Naive thymus-derived CD4-positive, alpha-beta T cell (primary cell): ENCODE measurements around the gene FAM13A. TPM values are rescaled to one million over a fixed set of nuclear protein-coding genes. Genes with fewer than 3 reads are reported as not detected.

Experiments
- ATAC-seq: fragments of 150-1000 bp; cut with Tn5 transposase; 2 replicates; pipeline ENCODE4 v1.10.0; 2021; ENCODE audit warnings: mild to moderate bottlenecking, moderate library complexity
- CTCF ChIA-PET: fragments of 350-600 bp; sonication (Branson Sonifier 250); formaldehyde crosslinking; loops from one replicate; lab custom pipeline; 2021; ENCODE audit warnings: antibody characterized with exemption; lab: Charles Lee
- POLR2A ChIA-PET: fragments of 350-600 bp; sonication (Branson Sonifier 250); formaldehyde crosslinking; loops from one replicate; lab custom pipeline; 2021; ENCODE audit warnings: antibody characterized with exemption, inconsistent platforms; lab: Charles Lee
- DNase-seq, 9 donors: peaks; one replicate each; pipeline versions ENCODE4 v3.0.0 to v3.0.0-alpha.2; 2020 to 2022; ENCODE audit warnings: mixed read lengths in 1 of 9
- H3K27ac ChIP-seq: one replicate; pipeline ENCODE4 v1.7.0; 2013; ENCODE audit warnings: mild to moderate bottlenecking, low read depth, low read length, moderate library complexity
- H3K27me3 ChIP-seq, 2 donors: one replicate each; pipeline ENCODE4 v1.7.0; 2013; ENCODE audit warnings: low read length in 2 of 2, mild to moderate bottlenecking in 2 of 2, moderate library complexity in 2 of 2; ENCODE audit not compliant: control insufficient read depth in 2 of 2, insufficient read depth in 2 of 2
- H3K36me3 ChIP-seq, 3 experiments: 1 replicate in 2 of 3; 2 replicates in 1 of 3; pipeline ENCODE4 v1.7.0; 2013; ENCODE audit warnings: low read length in 3 of 3, mild to moderate bottlenecking in 3 of 3, moderate library complexity in 1 of 3; ENCODE audit not compliant: insufficient read depth in 3 of 3, control insufficient read depth in 2 of 3
- H3K4me1 ChIP-seq, 2 donors: one replicate each; pipeline ENCODE4 v1.7.0; 2013; ENCODE audit warnings: low read length in 2 of 2, mild to moderate bottlenecking in 2 of 2, moderate library complexity in 1 of 2; ENCODE audit not compliant: control insufficient read depth in 2 of 2, insufficient read depth in 2 of 2
- H3K4me3 ChIP-seq: 2 replicates; pipeline ENCODE4 v1.7.0; 2013; ENCODE audit warnings: mild to moderate bottlenecking, low read length
- H3K9me3 ChIP-seq, 3 experiments: 1 replicate in 2 of 3; 2 replicates in 1 of 3; pipeline ENCODE4 v1.7.0; 2013; ENCODE audit warnings: low read length in 3 of 3; ENCODE audit not compliant: control insufficient read depth in 2 of 3
- H3K27ac Mint-ChIP-seq, 9 donors: one replicate each; pipeline ENCODE4 v1.8.0; 2020 to 2022; ENCODE audit warnings: mixed read lengths in 9 of 9, mild to moderate bottlenecking in 8 of 9, moderate library complexity in 5 of 9, inconsistent platforms in 2 of 9
- H3K27me3 Mint-ChIP-seq, 5 donors: one replicate each; pipeline ENCODE4 v1.8.0; 2021 to 2022; ENCODE audit warnings: mixed read lengths in 5 of 5, mild to moderate bottlenecking in 1 of 5
- H3K36me3 Mint-ChIP-seq, 5 donors: one replicate each; pipeline ENCODE4 v1.8.0; 2020 to 2022; ENCODE audit warnings: mixed read lengths in 5 of 5, mild to moderate bottlenecking in 3 of 5, inconsistent platforms in 1 of 5
- H3K4me1 Mint-ChIP-seq, 7 donors: one replicate each; pipeline ENCODE4 v1.8.0; 2020 to 2022; ENCODE audit warnings: mixed read lengths in 7 of 7, mild to moderate bottlenecking in 3 of 7, inconsistent platforms in 1 of 7
- H3K4me3 Mint-ChIP-seq, 10 donors: one replicate each; pipeline ENCODE4 v1.8.0; 2020 to 2022; ENCODE audit warnings: mild to moderate bottlenecking in 10 of 10, mixed read lengths in 10 of 10, moderate library complexity in 6 of 10, inconsistent platforms in 2 of 10
- H3K9me3 Mint-ChIP-seq, 11 donors: one replicate each; pipeline ENCODE4 v1.8.0; 2020 to 2022; ENCODE audit warnings: mixed read lengths in 11 of 11, mild to moderate bottlenecking in 4 of 11, inconsistent platforms in 1 of 11, moderate library complexity in 1 of 11
- intact Hi-C, 2 donors: fragments of 100-400 bp; cut with micrococcal nuclease; formaldehyde crosslinking; loops; one replicate each; pipeline ENCODE4 v1.15.1; 2023
- polyA plus RNA-seq, 2 donors: library from polyadenylated mRNA; unstranded; fragments of 300-500 nt; fragmentation: Illumina TruSeq; gene quantifications; one replicate each; pipeline ENCODE4 v1.2.3, GENCODE V29; 2021
- total RNA-seq, 6 experiments: library from RNA in 5 of 6; stranded (reverse) in 5 of 6; gene quantifications; 1 replicate in 5 of 6; 2 replicates in 1 of 6; pipeline ENCODE4 v1.2.3 and lab custom pipeline; 2021 to 2026

FAM13A gene
- total and polyA plus RNA-seq, 7 experiments from 2014 or later = 4.5 to 60.4 (median 10.2) TPM

GRCh38 chr4:88809101-88809500, 247.9 kb downstream of the FAM13A start:
- POLR2A ChIA-PET = interaction anchor here (0.6 kb wide), 1 partner anchor 195 kb away, joined by 4 read pairs; no protein-coding TSS in a partner anchor
- peak overlapping the region in 1 of 9 donors; percentile 9 for H3K27ac Mint-ChIP-seq

GRCh38 chr4:88807499-88807898, 249.5 kb downstream of the FAM13A start:
- ChIA-PET CTCF (interaction anchor here (1.4 kb wide), 1 partner anchor 148 kb away, joined by 3 read pairs; no protein-coding TSS in a partner anchor), POLR2A (interaction anchor here (1.0 kb wide), 1 partner anchor 70 kb away, joined by 3 read pairs; no protein-coding TSS in a partner anchor)
- H3K9me3 Mint-ChIP-seq = no peaks in the 10 kb centered on the region
- no peaks in the 10 kb centered on the region for H3K4me1 ChIP-seq
- ATAC-seq (no peak), DNase-seq (no peak)
- no peaks in the 10 kb centered on the region for H3K27me3 ChIP-seq
- no peaks in the 10 kb centered on the region for H3K9me3 ChIP-seq
- H3K27ac Mint-ChIP-seq = peak overlapping the region in 1 of 9 donors; percentile 44
- H3K36me3 ChIP-seq = peaks cover 0 to 11% (median 0%) of the 10 kb centered on the region in 3 experiments
- H3K4me3 ChIP-seq = no peak overlapping the region
- H3K36me3 Mint-ChIP-seq = peaks cover 0 to 29% (median 3%) of the 10 kb centered on the region in 5 donors
- peaks cover 0 to 86% (median 12%) of the 10 kb centered on the region in 7 donors for H3K4me1 Mint-ChIP-seq
- H3K27me3 Mint-ChIP-seq = peaks cover 0 to 22% (median 0%) of the 10 kb centered on the region in 5 donors
- no peak overlapping the region for H3K27ac ChIP-seq
- no peak overlapping the region for H3K4me3 Mint-ChIP-seq
- intact Hi-C loops = no loop called here

More at GRCh38 chr4:88809101-88809500, 247.9 kb downstream of the FAM13A start:
- no peaks in the 10 kb centered on the region for H3K9me3 ChIP-seq
- DNase-seq = no peak
- ATAC-seq = no peak
- Mint-ChIP-seq H3K4me3 (peak overlapping the region in 1 of 10 donors; percentile 14), H3K4me1 (peaks cover 0 to 88% (median 12%) of the 10 kb centered on the region in 7 donors), H3K36me3 (peaks cover 0 to 26% (median 3%) of the 10 kb centered on the region in 5 donors), H3K9me3 (no peaks in the 10 kb centered on the region), H3K27me3 (peaks cover 0 to 18% (median 0%) of the 10 kb centered on the region in 5 donors)
- H3K27me3 ChIP-seq = no peaks in the 10 kb centered on the region
- H3K4me3 ChIP-seq = no peak overlapping the region
- CTCF ChIA-PET = interaction anchor here (0.7 to 0.8 kb wide), 2 partner anchors 10 to 213 kb away, joined by 4 to 5 read pairs; no protein-coding TSS in a partner anchor
- H3K4me1 ChIP-seq = no peaks in the 10 kb centered on the region
- H3K36me3 ChIP-seq = peaks cover 0 to 7% (median 0%) of the 10 kb centered on the region in 3 experiments
- intact Hi-C loops = no loop called here
- H3K27ac ChIP-seq = no peak overlapping the region

DNA sequence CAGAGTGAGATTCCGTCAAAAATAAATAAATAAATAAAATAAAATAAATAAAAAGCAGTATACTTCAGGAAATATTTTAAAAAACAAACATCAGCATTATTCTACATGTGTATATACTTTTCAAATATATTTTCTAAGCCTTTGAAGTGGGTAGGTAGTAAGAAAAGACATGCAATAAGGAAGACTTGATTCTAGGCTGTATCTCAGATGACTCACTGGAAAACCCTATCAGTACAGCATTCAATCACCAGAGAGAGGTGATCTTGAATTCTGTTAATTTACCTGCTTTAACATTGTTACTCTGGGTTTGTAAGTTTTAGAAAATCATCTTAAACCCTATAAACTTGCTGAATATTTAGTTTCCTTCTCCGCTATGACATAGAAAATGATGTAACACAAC, 252.8 kb downstream of the FAM13A start:
- Mint-ChIP-seq H3K4me3 (no peak overlapping the region), H3K9me3 (no peaks in the 10 kb centered on the region), H3K27me3 (peaks cover 0 to 24% (median 0%) of the 10 kb centered on the region in 5 donors), H3K36me3 (peaks cover 0 to 33% (median 8%) of the 10 kb centered on the region in 5 donors), H3K4me1 (peaks cover 0 to 76% (median 9%) of the 10 kb centered on the region in 7 donors), H3K27ac (peak overlapping the region in 1 of 9 donors; percentile 28)
- H3K27ac ChIP-seq = no peak overlapping the region
- ChIA-PET CTCF (no interaction called here), POLR2A (no interaction called here)
- no peak for ATAC-seq
- intact Hi-C loops = no loop called here
- no peak for DNase-seq
- H3K4me1 ChIP-seq = no peaks in the 10 kb centered on the region
- H3K4me3 ChIP-seq = no peak overlapping the region
- no peaks in the 10 kb centered on the region for H3K27me3 ChIP-seq
- no peaks in the 10 kb centered on the region for H3K9me3 ChIP-seq
- peaks cover 0 to 6% (median 0%) of the 10 kb centered on the region in 3 experiments for H3K36me3 ChIP-seq

DNA sequence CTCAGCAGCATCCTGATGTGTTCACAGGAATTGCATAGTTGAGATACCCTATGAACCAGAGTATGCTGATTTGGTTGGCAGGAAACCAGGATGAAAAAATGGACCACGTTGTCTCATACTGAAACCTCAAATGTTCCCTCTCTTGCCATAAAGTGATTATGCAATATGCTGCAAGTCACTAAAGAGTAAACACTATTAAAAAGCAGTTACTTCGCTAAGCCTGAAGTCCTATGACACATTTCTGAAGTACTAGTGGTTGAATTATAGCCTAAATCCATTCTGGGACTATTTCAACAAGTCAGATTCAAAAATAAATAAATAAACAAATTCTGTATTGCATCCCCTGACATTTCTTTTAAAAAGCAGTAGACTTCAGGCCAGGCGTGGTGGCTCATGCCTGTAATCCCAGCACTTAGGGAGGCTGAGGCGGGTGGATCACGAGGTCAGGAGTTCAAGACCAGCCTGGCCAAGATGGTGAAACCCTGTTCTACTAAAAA, 253.3 kb downstream of the FAM13A start:
- Histone ChIP-seq H3K4me1 (no peaks in the 10 kb centered on the region), H3K27ac (no peak overlapping the region), H3K4me3 (no peak overlapping the region), H3K9me3 (no peaks in the 10 kb centered on the region), H3K36me3 (peaks cover 0 to 6% (median 0%) of the 10 kb centered on the region in 3 experiments), H3K27me3 (no peaks in the 10 kb centered on the region)
- H3K4me3 Mint-ChIP-seq = no peak overlapping the region
- H3K4me1 Mint-ChIP-seq = peaks cover 0 to 72% (median 4%) of the 10 kb centered on the region in 7 donors
- no peaks in the 10 kb centered on the region for H3K9me3 Mint-ChIP-seq
- no peak for DNase-seq
- H3K27me3 Mint-ChIP-seq = peaks cover 0 to 23% (median 0%) of the 10 kb centered on the region in 5 donors
- peak overlapping the region in 1 of 9 donors; percentile 13 for H3K27ac Mint-ChIP-seq
- peaks cover 0 to 34% (median 10%) of the 10 kb centered on the region in 5 donors for H3K36me3 Mint-ChIP-seq
- peak; percentile 42 for ATAC-seq
- intact Hi-C loops = no loop called here
- POLR2A ChIA-PET = no interaction called here
- CTCF ChIA-PET = no interaction called here

GRCh38 chr4:88802585-88803286, 254.2 kb downstream of the FAM13A start:
- Mint-ChIP-seq H3K27ac (peak overlapping the region in 2 of 9 donors; percentile 15 to 86), H3K9me3 (peaks cover 0 to under 1% (median 0%) of the 10 kb centered on the region in 11 donors), H3K4me3 (no peak overlapping the region), H3K36me3 (peaks cover 0 to 43% (median 19%) of the 10 kb centered on the region in 5 donors), H3K4me1 (peaks cover 0 to 74% (median 0%) of the 10 kb centered on the region in 7 donors), H3K27me3 (peaks cover 0 to 29% (median 7%) of the 10 kb centered on the region in 5 donors)
- DNase-seq (no peak), ATAC-seq (no peak)
- no peak overlapping the region for H3K27ac ChIP-seq
- intact Hi-C loops = no loop called here
- H3K4me3 ChIP-seq = no peak overlapping the region
- POLR2A ChIA-PET = no interaction called here
- no peaks in the 10 kb centered on the region for H3K27me3 ChIP-seq
- no peaks in the 10 kb centered on the region for H3K9me3 ChIP-seq
- peaks cover 0 to 6% (median 0%) of the 10 kb centered on the region in 3 experiments for H3K36me3 ChIP-seq
- no peaks in the 10 kb centered on the region for H3K4me1 ChIP-seq
- CTCF ChIA-PET = no interaction called here

- no peaks in the 10 kb centered on the region for H3K4me1 ChIP-seq
- peaks cover 0 to 6% (median 0%) of the 10 kb centered on the region in 3 experiments for H3K36me3 ChIP-seq
- peaks cover 0 to 74% (median 0%) of the 10 kb centered on the region in 7 donors for H3K4me1 Mint-ChIP-seq
- peaks cover 0 to 32% (median 10%) of the 10 kb centered on the region in 5 donors for H3K27me3 Mint-ChIP-seq
- no peak overlapping the region for H3K4me3 ChIP-seq
- no peak overlapping the region for H3K27ac ChIP-seq
- H3K27ac Mint-ChIP-seq = peak overlapping the region in 1 of 9 donors; percentile 36
- no peak for DNase-seq
- CTCF ChIA-PET = no interaction called here
- H3K9me3 ChIP-seq = no peaks in the 10 kb centered on the region
- POLR2A ChIA-PET = no interaction called here
- peaks cover 0 to 4% (median 0%) of the 10 kb centered on the region in 11 donors for H3K9me3 Mint-ChIP-seq
- H3K27me3 ChIP-seq = no peaks in the 10 kb centered on the region
- no peak overlapping the region for H3K4me3 Mint-ChIP-seq
- H3K36me3 Mint-ChIP-seq = peaks cover 0 to 44% (median 25%) of the 10 kb centered on the region in 5 donors
- intact Hi-C loops = no loop called here
- no peak for ATAC-seq
Measured at GRCh38 chr4:88802138-88802537, 254.8 kb downstream of the FAM13A start.
